Sigmoid colon (tissue), 4 donors: ENCODE results near the gene POU3F3.

Source experiments
- CTCF ChIP-seq, 4 experiments: fragments of 450-650 bp in 3 of 4; fragments of 200-600 bp in 1 of 4; IDR thresholded peaks; one replicate each; pipeline ENCODE4 v1.5.1; 2016 to 2019; ENCODE audit warnings: antibody characterized with exemption in 4 of 4, mild to moderate bottlenecking in 3 of 4, moderate library complexity in 2 of 4
- EP300 ChIP-seq, 4 donors: sonication (generic); formaldehyde crosslinking; IDR thresholded peaks; one replicate each; pipeline ENCODE4 v1.6.1; 2017; ENCODE audit warnings: antibody characterized with exemption in 4 of 4
- POLR2A ChIP-seq, 2 donors: fragments of 450-650 bp; IDR thresholded peaks; one replicate each; pipeline ENCODE4 v1.6.1; 2016; ENCODE audit warnings: antibody characterized with exemption in 2 of 2, mild to moderate bottlenecking in 2 of 2, moderate library complexity in 2 of 2
- POLR2AphosphoS5 ChIP-seq, 4 donors: sonication (generic); formaldehyde crosslinking; IDR thresholded peaks; one replicate each; pipeline ENCODE4 v1.6.1; 2017; ENCODE audit warnings: antibody characterized with exemption in 4 of 4

GRCh38 chr2:104871649-104871971, 17.7 kb downstream of the POU3F3 start:
- no peak for TF ChIP-seq CTCF (IDR thresholded peaks at IDR 0.05)
- no peak for TF ChIP-seq EP300 (IDR thresholded peaks at IDR 0.05)
- no peak for TF ChIP-seq POLR2A (IDR thresholded peaks at IDR 0.05)
- TF ChIP-seq POLR2AphosphoS5 (IDR thresholded peaks at IDR 0.05), result no peak
